ENCODE measurements around the gene NF2.

- TF ChIP-seq CTCF (IDR thresholded peaks at IDR 0.05) (no peak), POLR2A (IDR thresholded peaks at IDR 0.05) (no peak), EP300 (IDR thresholded peaks at IDR 0.05) (no peak)
Measured at GRCh38 chr22:29632672-29633071, 29.2 kb downstream of the NF2 start.

All from gastroesophageal sphincter (tissue), 3 donors.